CD14-positive monocyte (primary cell): Measurements from ENCODE around the gene NRXN3. TPM values are rescaled to one million over a fixed set of nuclear protein-coding genes. Genes with fewer than 3 reads are reported as not detected.

Experiments used
- DNase-seq, 3 donors: peaks; one replicate each; pipeline ENCODE4 v3.0.0-alpha.2; 2011 to 2022
- H2AFZ ChIP-seq: 2 replicates; pipeline ENCODE4 v1.6.0; 2012; ENCODE audit warnings: mild to moderate bottlenecking, low read depth, low read length, inconsistent platforms; ENCODE audit not compliant: insufficient read depth, poor library complexity, severe bottlenecking
- H3K27ac ChIP-seq, 2 donors: 1 replicate in 1 of 2; 2 replicates in 1 of 2; pipeline ENCODE4 v1.5.1; 2012 to 2013; ENCODE audit warnings: low read length in 2 of 2, control low read depth in 1 of 2, inconsistent platforms in 1 of 2, low read depth in 1 of 2, mild to moderate bottlenecking in 1 of 2
- H3K27me3 ChIP-seq, 2 donors: one replicate each; pipeline versions ENCODE4 v1.6.0 to v1.6.1; 2011 to 2013; ENCODE audit warnings: low read length in 2 of 2; ENCODE audit not compliant: control insufficient read depth in 2 of 2, insufficient read depth in 2 of 2
- H3K36me3 ChIP-seq, 2 donors: replicated peaks in 1 of 2; 1 replicate in 1 of 2; 2 replicates in 1 of 2; pipeline versions ENCODE4 v1.5.1 to v1.6.1; 2012 to 2013; ENCODE audit warnings: low read length in 2 of 2, control low read depth in 1 of 2, inconsistent platforms in 1 of 2, mild to moderate bottlenecking in 1 of 2; ENCODE audit not compliant: insufficient read depth in 2 of 2, control insufficient read depth in 1 of 2
- H3K4me1 ChIP-seq, 2 donors: 1 replicate in 1 of 2; 2 replicates in 1 of 2; pipeline versions ENCODE4 v1.5.1 to v1.6.1; 2012 to 2013; ENCODE audit warnings: low read length in 2 of 2, control low read depth in 1 of 2, inconsistent platforms in 1 of 2, mild to moderate bottlenecking in 1 of 2, moderate library complexity in 1 of 2; ENCODE audit not compliant: insufficient read depth in 2 of 2, control insufficient read depth in 1 of 2
- H3K4me2 ChIP-seq: replicated peaks from 2 replicates; pipeline ENCODE3; 2012; ENCODE audit warnings: low read length, moderate library complexity, mild to moderate bottlenecking; ENCODE audit not compliant: poor library complexity, severe bottlenecking; ENCODE audit errors: extremely low read depth
- H3K4me3 ChIP-seq, 3 experiments: fragments of 200-600 bp in 1 of 3; sonication (generic) in 1 of 3; replicated peaks in 1 of 3; 1 replicate in 2 of 3; 2 replicates in 1 of 3; pipeline ENCODE4 v1.5.1; 2011 to 2013; ENCODE audit warnings: low read length in 3 of 3, mild to moderate bottlenecking in 3 of 3, control low read depth in 2 of 3, low read depth in 2 of 3, inconsistent platforms in 1 of 3, moderate library complexity in 1 of 3
- H3K79me2 ChIP-seq: 2 replicates; pipeline ENCODE4 v1.6.0; 2012; ENCODE audit warnings: mild to moderate bottlenecking, control low read depth, inconsistent platforms, low read length, moderate library complexity; ENCODE audit not compliant: insufficient read depth
- H3K9ac ChIP-seq: 2 replicates; pipeline ENCODE4 v1.6.0; 2017; ENCODE audit warnings: low read length, mild to moderate bottlenecking; ENCODE audit not compliant: insufficient read depth, poor library complexity, severe bottlenecking
- H3K9me3 ChIP-seq, 2 donors: replicated peaks in 1 of 2; 1 replicate in 1 of 2; 2 replicates in 1 of 2; pipeline versions ENCODE4 v1.5.1 to v1.6.1; 2012 to 2013; ENCODE audit warnings: low read length in 2 of 2, control low read depth in 1 of 2; ENCODE audit not compliant: control insufficient read depth in 1 of 2, insufficient read depth in 1 of 2
- H4K20me1 ChIP-seq: 2 replicates; pipeline ENCODE4 v1.6.0; 2012; ENCODE audit warnings: mild to moderate bottlenecking, low read length, control low read depth, moderate library complexity; ENCODE audit not compliant: insufficient read depth
- H3K27ac Mint-ChIP-seq, 7 donors: one replicate each; pipeline ENCODE4 v1.8.0; 2020; ENCODE audit warnings: mild to moderate bottlenecking in 7 of 7, mixed read lengths in 7 of 7, moderate library complexity in 6 of 7, inconsistent platforms in 2 of 7
- H3K27me3 Mint-ChIP-seq, 3 donors: one replicate each; pipeline ENCODE4 v1.8.0; 2021 to 2022; ENCODE audit warnings: low read depth in 3 of 3, mild to moderate bottlenecking in 3 of 3, mixed read lengths in 3 of 3, moderate library complexity in 3 of 3, inconsistent platforms in 1 of 3
- H3K36me3 Mint-ChIP-seq, 2 donors: one replicate each; pipeline ENCODE4 v1.8.0; 2020; ENCODE audit warnings: mixed read lengths in 2 of 2, inconsistent platforms in 1 of 2, mild to moderate bottlenecking in 1 of 2
- H3K4me1 Mint-ChIP-seq: one replicate; pipeline ENCODE4 v1.8.0; 2020; ENCODE audit warnings: mild to moderate bottlenecking, mixed read lengths
- H3K4me3 Mint-ChIP-seq, 2 donors: one replicate each; pipeline ENCODE4 v1.8.0; 2020; ENCODE audit warnings: mild to moderate bottlenecking in 2 of 2, mixed read lengths in 2 of 2, moderate library complexity in 1 of 2
- H3K9me3 Mint-ChIP-seq, 7 donors: one replicate each; pipeline ENCODE4 v1.8.0; 2020 to 2022; ENCODE audit warnings: mixed read lengths in 7 of 7, mild to moderate bottlenecking in 6 of 7, moderate library complexity in 6 of 7, inconsistent platforms in 2 of 7
- WGBS: methylation state at CpG from one replicate; pipeline ENCODE4 v1.1.5; 2013; ENCODE audit warnings: missing lambda C conversion rate; ENCODE audit not compliant: insufficient coverage; 5-methylcytosine and 5-hydroxymethylcytosine counted together
- intact Hi-C, 2 donors: fragments of 100-400 bp; cut with micrococcal nuclease; formaldehyde crosslinking; loops; one replicate each; pipeline versions ENCODE4 v1.15.0 to v1.15.1; 2023
- polyA plus RNA-seq, 3 donors: library from polyadenylated mRNA; depleted of rRNA in 1 of 3; unstranded in 2 of 3; stranded (reverse) in 1 of 3; fragments of 300-500 nt in 2 of 3; fragments of >200 nt in 1 of 3; fragmentation: Illumina TruSeq in 2 of 3; gene quantifications; 1 replicate in 2 of 3; 2 replicates in 1 of 3; pipeline ENCODE4 v1.2.3, GENCODE V29; 2012 to 2021
- TF ChIP-seq, protein P1 (sequence below): fragments of 200-600 bp; IDR thresholded peaks from one replicate; pipeline ENCODE4 v1.8.0; 2022; ENCODE audit warnings: antibody characterized with exemption, mild to moderate bottlenecking

NRXN3 gene
- polyA plus RNA-seq, 3 donors, result not detected

DNA sequence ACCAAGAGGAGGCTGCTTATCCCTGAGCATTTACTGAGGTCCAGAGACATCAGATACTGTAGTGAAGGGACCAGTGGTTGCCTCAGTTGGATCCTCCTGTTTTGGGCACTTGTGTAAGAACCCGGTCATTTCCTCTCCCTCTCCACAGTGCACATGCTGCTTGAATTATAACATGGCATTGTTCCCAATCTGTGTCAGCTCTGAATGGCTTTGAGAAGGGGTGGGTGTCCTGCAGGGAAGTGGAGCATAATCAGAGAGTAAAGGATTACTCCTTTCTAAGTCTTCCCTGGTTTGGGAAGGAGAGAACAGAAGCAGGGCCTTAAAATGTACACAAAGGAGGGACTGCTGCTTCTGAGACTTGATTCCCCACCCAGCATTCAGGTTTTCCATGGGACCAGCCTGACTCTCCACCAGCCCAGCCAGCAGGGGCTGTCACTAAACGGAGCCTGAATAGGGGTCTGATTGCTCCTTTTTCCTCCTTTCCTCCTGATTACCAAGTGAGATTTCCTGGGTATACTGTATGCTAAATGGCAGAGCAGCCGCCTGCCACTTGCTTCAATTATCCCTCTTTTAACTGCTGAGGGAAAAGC is 78.4 kb downstream of the NRXN3 start:
- H3K27me3 Mint-ChIP-seq, result peaks cover 0 to 6% (median 6%) of the 10 kb centered on the region in 3 donors
- no peaks in the 10 kb centered on the region for H3K36me3 Mint-ChIP-seq
- H2AFZ ChIP-seq, result no peak overlapping the region

DNA sequence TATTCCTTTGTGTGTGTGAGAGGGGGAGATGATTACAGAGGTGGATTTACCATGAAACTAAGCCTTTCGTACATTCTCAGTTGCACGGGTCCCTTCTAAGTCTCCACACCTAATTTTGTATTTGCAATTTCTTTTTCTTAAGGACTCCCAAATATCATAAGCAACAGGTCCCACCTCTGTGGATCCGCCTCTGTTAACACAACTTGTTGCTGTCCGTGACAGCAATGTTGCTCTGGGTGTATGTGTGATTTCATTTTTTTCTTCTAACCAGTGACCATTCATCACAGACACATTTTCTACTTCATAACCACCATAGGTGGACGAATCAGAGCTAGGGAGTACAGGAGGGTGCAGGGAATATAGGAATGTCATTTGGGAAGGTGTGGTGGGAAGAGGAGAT is 81.1 kb downstream of the NRXN3 start:
- no peaks in the 10 kb centered on the region for H3K4me1 Mint-ChIP-seq
- 100% methylated on average over 1 of the region's 5 CpGs for WGBS

More for the DNA sequence above, 78.4 kb downstream of the NRXN3 start:
- H3K4me1 Mint-ChIP-seq, result no peaks in the 10 kb centered on the region
- peaks cover 0 to 1% (median 0%) of the 10 kb centered on the region in 7 donors for H3K9me3 Mint-ChIP-seq
- H3K27ac Mint-ChIP-seq, result peak overlapping the region in 1 of 7 donors; percentile 36
- no peaks in the 10 kb centered on the region for H3K4me1 ChIP-seq
- H3K36me3 ChIP-seq, result no peaks in the 10 kb centered on the region
- no peak overlapping the region for H3K9ac ChIP-seq
- DNase-seq, result no peak
- WGBS, result 50% methylated on average over 1 of the region's 3 CpGs
- no peak overlapping the region for H3K4me3 ChIP-seq
- intact Hi-C loops, result no loop called here
- H3K79me2 ChIP-seq, result no peaks in the 10 kb centered on the region
- H3K27ac ChIP-seq, result no peak overlapping the region
- H3K4me3 Mint-ChIP-seq, result no peak overlapping the region
- no peak overlapping the region for H3K4me2 ChIP-seq
- TF ChIP-seq, protein P1, sequence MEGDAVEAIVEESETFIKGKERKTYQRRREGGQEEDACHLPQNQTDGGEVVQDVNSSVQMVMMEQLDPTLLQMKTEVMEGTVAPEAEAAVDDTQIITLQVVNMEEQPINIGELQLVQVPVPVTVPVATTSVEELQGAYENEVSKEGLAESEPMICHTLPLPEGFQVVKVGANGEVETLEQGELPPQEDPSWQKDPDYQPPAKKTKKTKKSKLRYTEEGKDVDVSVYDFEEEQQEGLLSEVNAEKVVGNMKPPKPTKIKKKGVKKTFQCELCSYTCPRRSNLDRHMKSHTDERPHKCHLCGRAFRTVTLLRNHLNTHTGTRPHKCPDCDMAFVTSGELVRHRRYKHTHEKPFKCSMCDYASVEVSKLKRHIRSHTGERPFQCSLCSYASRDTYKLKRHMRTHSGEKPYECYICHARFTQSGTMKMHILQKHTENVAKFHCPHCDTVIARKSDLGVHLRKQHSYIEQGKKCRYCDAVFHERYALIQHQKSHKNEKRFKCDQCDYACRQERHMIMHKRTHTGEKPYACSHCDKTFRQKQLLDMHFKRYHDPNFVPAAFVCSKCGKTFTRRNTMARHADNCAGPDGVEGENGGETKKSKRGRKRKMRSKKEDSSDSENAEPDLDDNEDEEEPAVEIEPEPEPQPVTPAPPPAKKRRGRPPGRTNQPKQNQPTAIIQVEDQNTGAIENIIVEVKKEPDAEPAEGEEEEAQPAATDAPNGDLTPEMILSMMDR, result no peak
- no peaks in the 10 kb centered on the region for H4K20me1 ChIP-seq
- H3K27me3 ChIP-seq, result no peaks in the 10 kb centered on the region
- H3K9me3 ChIP-seq, result no peaks in the 10 kb centered on the region

More for the DNA sequence above, 81.1 kb downstream of the NRXN3 start:
- Histone ChIP-seq H3K79me2 (no peaks in the 10 kb centered on the region), H3K9me3 (no peaks in the 10 kb centered on the region), H2AFZ (no peak overlapping the region), H4K20me1 (no peaks in the 10 kb centered on the region), H3K4me1 (no peaks in the 10 kb centered on the region), H3K27ac (no peak overlapping the region), H3K36me3 (no peaks in the 10 kb centered on the region), H3K4me3 (no peak overlapping the region), H3K27me3 (no peaks in the 10 kb centered on the region), H3K4me2 (no peak overlapping the region), H3K9ac (no peak overlapping the region)
- intact Hi-C loops, result no loop called here
- no peak for DNase-seq
- H3K4me3 Mint-ChIP-seq, result no peak overlapping the region
- H3K27me3 Mint-ChIP-seq, result peaks cover 4 to 6% (median 4%) of the 10 kb centered on the region in 3 donors
- no peak overlapping the region for H3K27ac Mint-ChIP-seq
- H3K9me3 Mint-ChIP-seq, result peaks cover 0 to 3% (median 0%) of the 10 kb centered on the region in 7 donors
- no peaks in the 10 kb centered on the region for H3K36me3 Mint-ChIP-seq
- TF ChIP-seq, protein P1, result no peak
